Measurements from ENCODE around the gene BEAN1. TPM values are rescaled to one million over a fixed set of nuclear protein-coding genes. Genes with fewer than 3 reads are reported as not detected.

The BEAN1 gene
- polyA plus RNA-seq, 1 donor from 2014 or later, result 0.16 TPM

DNA sequence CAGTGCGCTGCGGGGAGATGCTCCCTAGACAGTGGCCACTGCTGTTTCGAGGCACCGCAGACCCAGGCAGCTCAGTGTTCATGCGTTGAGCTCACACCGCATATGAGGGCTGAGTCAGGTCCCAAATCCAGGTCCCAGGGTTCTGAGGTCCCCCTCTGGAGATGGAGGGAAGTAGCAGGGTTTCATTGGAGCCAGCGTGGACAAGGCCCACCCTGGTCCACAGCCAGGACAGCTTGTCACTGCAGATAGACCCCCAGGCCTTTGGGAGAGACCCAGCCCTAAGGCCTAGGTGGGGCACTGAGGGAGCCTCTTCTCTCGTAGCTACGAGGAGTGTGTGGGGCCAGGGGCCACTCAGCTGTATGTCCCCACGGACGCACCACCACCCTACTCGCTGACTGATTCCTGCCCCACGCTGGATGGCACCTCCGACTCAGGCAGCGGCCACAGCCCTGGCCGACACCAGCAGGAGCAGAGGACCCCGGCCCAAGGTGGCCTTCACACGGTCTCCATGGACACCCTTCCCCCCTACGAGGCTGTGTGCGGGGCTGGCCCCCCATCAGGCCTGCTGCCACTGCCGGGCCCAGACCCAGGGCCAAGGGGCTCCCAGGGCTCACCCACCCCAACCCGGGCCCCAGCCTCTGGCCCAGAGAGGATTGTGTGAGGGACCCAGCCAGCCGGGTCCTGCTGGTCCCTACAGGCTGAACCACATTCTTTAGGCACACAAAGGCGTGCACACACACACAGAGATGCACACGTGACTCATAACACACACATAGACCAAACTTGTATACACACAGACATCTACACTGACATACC lies 53.4 kb downstream of the BEAN1 start:
- Histone ChIP-seq H3K27me3 (ENCODE audit: insufficient read depth, low read depth, low read length) (no peaks in the 10 kb centered on the region), H4K20me1 (ENCODE audit: insufficient read depth) (no peaks in the 10 kb centered on the region), H3K27ac (ENCODE audit: low read length) (no peak overlapping the region), H3K36me3 (ENCODE audit: insufficient read depth, low read length) (no peaks in the 10 kb centered on the region), H3K9me3 (ENCODE audit: low read length) (no peaks in the 10 kb centered on the region), H3K79me2 (replicated peaks; ENCODE audit: insufficient read depth, low read length) (no peaks in the 10 kb centered on the region), H3K9ac (ENCODE audit: low read length) (no peak overlapping the region), H3K4me2 (ENCODE audit: low read length) (no peak overlapping the region), H3K4me3 (ENCODE audit: low read length) (no peak overlapping the region), H3F3A (ENCODE audit: insufficient read depth, low read length, poor library complexity, severe bottlenecking) (no peaks in the 10 kb centered on the region), H2AFZ (ENCODE audit: low read depth, low read length) (no peak overlapping the region), H3K9me2 (ENCODE audit: insufficient read depth, low read length) (no peaks in the 10 kb centered on the region)
- TF ChIP-seq POLR2AphosphoS5 (IDR thresholded peaks at IDR 0.05), result no peak
- TF ChIP-seq MXI1 (conservative IDR thresholded peaks at IDR 0.05; ENCODE audit: poor library complexity, severe bottlenecking), result no peak
- TF ChIP-seq CTCF (IDR thresholded peaks at IDR 0.05; ENCODE audit: poor library complexity, severe bottlenecking), result no peak
- no peak for TF ChIP-seq SMC3 (conservative IDR thresholded peaks at IDR 0.05; ENCODE audit: poor library complexity)
- no peak for TF ChIP-seq EP300 (conservative IDR thresholded peaks at IDR 0.05; ENCODE audit: poor library complexity, severe bottlenecking)
- TF ChIP-seq TAF1 (IDR thresholded peaks at IDR 0.05; ENCODE audit: low read depth), result no peak
- no peak for TF ChIP-seq RAD21 (conservative IDR thresholded peaks at IDR 0.05)
- TF ChIP-seq EZH2 (IDR thresholded peaks at IDR 0.05; ENCODE audit: borderline replicate concordance, insufficient read depth, low read length, poor library complexity, severe bottlenecking), result no peak
- TF ChIP-seq, protein P1, sequence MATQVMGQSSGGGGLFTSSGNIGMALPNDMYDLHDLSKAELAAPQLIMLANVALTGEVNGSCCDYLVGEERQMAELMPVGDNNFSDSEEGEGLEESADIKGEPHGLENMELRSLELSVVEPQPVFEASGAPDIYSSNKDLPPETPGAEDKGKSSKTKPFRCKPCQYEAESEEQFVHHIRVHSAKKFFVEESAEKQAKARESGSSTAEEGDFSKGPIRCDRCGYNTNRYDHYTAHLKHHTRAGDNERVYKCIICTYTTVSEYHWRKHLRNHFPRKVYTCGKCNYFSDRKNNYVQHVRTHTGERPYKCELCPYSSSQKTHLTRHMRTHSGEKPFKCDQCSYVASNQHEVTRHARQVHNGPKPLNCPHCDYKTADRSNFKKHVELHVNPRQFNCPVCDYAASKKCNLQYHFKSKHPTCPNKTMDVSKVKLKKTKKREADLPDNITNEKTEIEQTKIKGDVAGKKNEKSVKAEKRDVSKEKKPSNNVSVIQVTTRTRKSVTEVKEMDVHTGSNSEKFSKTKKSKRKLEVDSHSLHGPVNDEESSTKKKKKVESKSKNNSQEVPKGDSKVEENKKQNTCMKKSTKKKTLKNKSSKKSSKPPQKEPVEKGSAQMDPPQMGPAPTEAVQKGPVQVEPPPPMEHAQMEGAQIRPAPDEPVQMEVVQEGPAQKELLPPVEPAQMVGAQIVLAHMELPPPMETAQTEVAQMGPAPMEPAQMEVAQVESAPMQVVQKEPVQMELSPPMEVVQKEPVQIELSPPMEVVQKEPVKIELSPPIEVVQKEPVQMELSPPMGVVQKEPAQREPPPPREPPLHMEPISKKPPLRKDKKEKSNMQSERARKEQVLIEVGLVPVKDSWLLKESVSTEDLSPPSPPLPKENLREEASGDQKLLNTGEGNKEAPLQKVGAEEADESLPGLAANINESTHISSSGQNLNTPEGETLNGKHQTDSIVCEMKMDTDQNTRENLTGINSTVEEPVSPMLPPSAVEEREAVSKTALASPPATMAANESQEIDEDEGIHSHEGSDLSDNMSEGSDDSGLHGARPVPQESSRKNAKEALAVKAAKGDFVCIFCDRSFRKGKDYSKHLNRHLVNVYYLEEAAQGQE (IDR thresholded peaks at IDR 0.05; ENCODE audit: borderline replicate concordance), result no peak

DNA sequence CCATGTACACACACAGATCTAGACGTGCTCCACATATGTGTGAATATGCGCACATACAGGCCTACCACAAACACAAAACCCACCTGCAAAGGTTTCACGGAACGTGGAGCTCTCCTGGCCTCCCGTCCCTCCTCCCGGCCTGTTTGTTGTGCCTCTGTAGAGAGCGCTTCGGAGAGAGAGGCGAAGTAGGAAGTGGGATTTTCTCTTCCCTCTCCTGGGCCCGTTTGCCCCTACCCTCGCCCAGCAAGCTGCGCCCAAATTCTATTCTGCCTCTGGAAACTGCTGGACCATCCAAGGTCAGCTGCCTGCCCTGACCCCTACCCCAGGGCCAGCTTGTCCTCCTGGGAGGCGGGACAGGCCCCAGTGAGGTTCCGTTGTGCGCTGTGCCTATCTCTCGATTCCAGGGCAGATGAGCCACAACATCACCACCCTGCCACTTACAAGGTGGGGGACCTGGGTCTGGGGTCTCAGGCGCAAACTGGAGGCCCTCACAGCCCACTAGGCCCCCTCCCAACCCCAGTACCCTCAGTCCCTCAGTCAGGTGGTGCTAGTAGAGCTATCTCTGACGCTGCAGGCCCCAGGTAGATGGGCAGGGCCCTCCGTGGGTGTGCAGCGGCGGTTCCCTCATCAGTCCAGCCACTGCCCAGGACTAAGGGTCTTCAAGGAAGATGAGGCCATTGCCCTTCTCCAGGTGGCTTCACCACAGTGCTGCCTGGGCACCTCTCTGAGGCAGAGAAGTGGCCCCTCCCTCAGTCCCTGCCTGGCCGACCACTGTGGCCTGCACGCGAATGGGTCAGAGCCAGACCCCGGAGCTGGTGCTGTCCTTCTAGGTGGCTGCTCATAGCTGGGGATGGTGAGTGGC lies 54.2 kb downstream of the BEAN1 start:
- Histone ChIP-seq H3K36me3 (ENCODE audit: insufficient read depth, low read length) (no peaks in the 10 kb centered on the region), H3K9me2 (ENCODE audit: insufficient read depth, low read length) (no peaks in the 10 kb centered on the region), H3K79me2 (replicated peaks; ENCODE audit: insufficient read depth, low read length) (no peaks in the 10 kb centered on the region), H3K27ac (ENCODE audit: low read length) (no peak overlapping the region), H2AFZ (ENCODE audit: low read depth, low read length) (no peak overlapping the region), H3K4me2 (ENCODE audit: low read length) (no peak overlapping the region), H3K27me3 (ENCODE audit: insufficient read depth, low read depth, low read length) (no peaks in the 10 kb centered on the region), H4K20me1 (ENCODE audit: insufficient read depth) (no peaks in the 10 kb centered on the region), H3F3A (ENCODE audit: insufficient read depth, low read length, poor library complexity, severe bottlenecking) (no peaks in the 10 kb centered on the region), H3K4me3 (ENCODE audit: low read length) (no peak overlapping the region), H3K9me3 (ENCODE audit: low read length) (no peaks in the 10 kb centered on the region), H3K9ac (ENCODE audit: low read length) (no peak overlapping the region)
- no peak for TF ChIP-seq MXI1 (conservative IDR thresholded peaks at IDR 0.05; ENCODE audit: poor library complexity, severe bottlenecking)
- TF ChIP-seq RAD21 (conservative IDR thresholded peaks at IDR 0.05), result no peak
- no peak for TF ChIP-seq TAF1 (IDR thresholded peaks at IDR 0.05; ENCODE audit: low read depth)
- no peak for TF ChIP-seq EP300 (conservative IDR thresholded peaks at IDR 0.05; ENCODE audit: poor library complexity, severe bottlenecking)
- TF ChIP-seq, protein P1 (IDR thresholded peaks at IDR 0.05; ENCODE audit: borderline replicate concordance), result no peak
- no peak for TF ChIP-seq CTCF (IDR thresholded peaks at IDR 0.05; ENCODE audit: poor library complexity, severe bottlenecking)
- no peak for TF ChIP-seq POLR2AphosphoS5 (IDR thresholded peaks at IDR 0.05)
- no peak for TF ChIP-seq EZH2 (IDR thresholded peaks at IDR 0.05; ENCODE audit: borderline replicate concordance, insufficient read depth, low read length, poor library complexity, severe bottlenecking)
- TF ChIP-seq SMC3 (conservative IDR thresholded peaks at IDR 0.05; ENCODE audit: poor library complexity), result no peak
